Measurements from ENCODE around the gene VGF.

The VGF gene

GRCh38 chr7:101156277-101156676 lies 9.1 kb downstream of the VGF start:
- CTCF ChIA-PET, result interaction anchor here (0.8 to 4.6 kb wide), 7 partner anchors 12 to 126 kb away, joined by 3 to 56 read pairs (median 3); no protein-coding TSS in a partner anchor
- POLR2A ChIA-PET, result no interaction called here
- DNase-seq (ENCODE audit: extremely low spot score), result no peak
- TF ChIP-seq CTCF (IDR thresholded peaks at IDR 0.05; ENCODE audit: control extremely low read depth, extremely low read depth, low read depth, missing control alignments), result no peak

- POLR2A ChIA-PET, result no interaction called here
- CTCF ChIA-PET, result interaction anchor here (0.6 to 4.6 kb wide), 5 partner anchors 11 to 89 kb away, joined by 3 to 56 read pairs (median 3); no protein-coding TSS in a partner anchor
- TF ChIP-seq CTCF (IDR thresholded peaks at IDR 0.05; ENCODE audit: control extremely low read depth, extremely low read depth, low read depth, missing control alignments), result no peak
- no peak for DNase-seq (ENCODE audit: extremely low spot score)
Observed at GRCh38 chr7:101155303-101155702, 10.1 kb downstream of the VGF start.

- DNase-seq (ENCODE audit: extremely low spot score), result no peak
- POLR2A ChIA-PET, result interaction anchor here (0.6 kb wide), 1 partner anchor 10 kb away, joined by 3 read pairs; the partner anchor contains the start of gene VGF
- CTCF ChIA-PET, result interaction anchor here (0.8 to 4.6 kb wide), 6 partner anchors 10 to 40 kb away, joined by 3 to 56 read pairs (median 16); no protein-coding TSS in a partner anchor
- no peak for TF ChIP-seq CTCF (IDR thresholded peaks at IDR 0.05; ENCODE audit: control extremely low read depth, extremely low read depth, low read depth, missing control alignments)
Observed at GRCh38 chr7:101154693-101155102, 10.7 kb downstream of the VGF start.

- POLR2A ChIA-PET, result interaction anchor here (0.6 kb wide), 1 partner anchor 11 kb away, joined by 3 read pairs; the partner anchor contains the start of gene VGF
- no peak for TF ChIP-seq CTCF (IDR thresholded peaks at IDR 0.05; ENCODE audit: control extremely low read depth, extremely low read depth, low read depth, missing control alignments)
- CTCF ChIA-PET, result interaction anchor here (0.8 to 3.0 kb wide), 4 partner anchors 11 to 128 kb away, joined by 3 to 31 read pairs (median 4); no protein-coding TSS in a partner anchor
- DNase-seq (ENCODE audit: extremely low spot score), result peak; percentile 99
Observed at GRCh38 chr7:101153969-101154692, 11.2 kb downstream of the VGF start, which contains the start of gene AP1S1. AP1S1 (plus strand) TSS chr7:101154476; CDS start chr7:101154515, 39 bp downstream.

GRCh38 chr7:101151908-101152651 lies 13.3 kb downstream of the VGF start:
- TF ChIP-seq CTCF (IDR thresholded peaks at IDR 0.05; ENCODE audit: control extremely low read depth, extremely low read depth, low read depth, missing control alignments), result no peak
- ChIA-PET POLR2A (no interaction called here), CTCF (interaction anchor here (0.9 to 3.0 kb wide), 7 partner anchors 9 to 130 kb away, joined by 3 to 31 read pairs (median 5); no protein-coding TSS in a partner anchor)
- no peak for DNase-seq (ENCODE audit: extremely low spot score)

GRCh38 chr7:101140746-101141382 lies 24.5 kb downstream of the VGF start:
- ChIA-PET CTCF (interaction anchor here (0.8 to 12.5 kb wide), 11 partner anchors 12 to 271 kb away, joined by 3 to 186 read pairs (median 5); partner anchors contain the start of genes SERPINE1 and TRIM56), POLR2A (no interaction called here)
- DNase-seq (ENCODE audit: extremely low spot score), result no peak
- no peak for TF ChIP-seq CTCF (IDR thresholded peaks at IDR 0.05; ENCODE audit: control extremely low read depth, extremely low read depth, low read depth, missing control alignments)

Data from GM10248 (cell line).